Measurements from ENCODE around the gene IKZF1.

The IKZF1 gene

DNA sequence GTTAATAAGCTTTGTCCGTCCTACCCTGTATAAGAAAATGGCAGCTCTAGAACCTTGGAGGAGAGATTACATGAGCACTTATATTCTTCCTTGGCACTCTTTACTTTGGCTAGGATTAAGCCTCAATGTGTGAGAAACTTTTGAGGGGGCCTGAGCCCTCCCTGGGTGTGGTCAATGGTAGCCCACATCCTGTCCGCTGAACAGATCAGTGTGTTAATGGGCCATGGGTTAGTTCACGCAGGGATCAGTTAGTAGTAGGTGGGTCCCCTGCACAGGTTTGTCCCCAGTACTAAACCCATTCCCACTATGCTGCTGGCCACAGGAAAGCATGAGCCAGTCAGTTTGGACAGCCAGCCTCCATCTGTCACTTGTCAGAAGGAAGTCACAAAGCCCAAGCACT lies 20.2 kb upstream of the IKZF1 start:
- DNase-seq, result no peak

DNA sequence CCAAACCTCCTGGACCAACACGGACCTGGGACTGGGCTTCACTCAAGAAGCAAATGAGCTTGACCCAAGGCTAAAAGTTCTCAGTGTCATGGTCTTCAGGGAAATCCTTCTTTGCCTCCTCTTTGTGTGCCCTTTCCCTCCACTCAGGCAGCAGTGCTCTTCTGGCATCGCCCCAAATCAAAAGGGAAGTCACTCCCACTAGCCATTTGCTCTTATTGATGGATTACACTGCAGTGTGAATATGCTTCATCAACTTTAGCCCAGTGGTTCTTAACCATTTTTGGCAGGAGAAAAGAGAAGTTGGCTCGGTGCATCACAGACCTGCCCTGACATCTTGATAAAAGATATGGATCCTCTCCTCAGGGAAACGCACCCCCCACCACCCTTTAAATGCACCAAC lies 19.2 kb upstream of the IKZF1 start:
- no peak for DNase-seq

DNA sequence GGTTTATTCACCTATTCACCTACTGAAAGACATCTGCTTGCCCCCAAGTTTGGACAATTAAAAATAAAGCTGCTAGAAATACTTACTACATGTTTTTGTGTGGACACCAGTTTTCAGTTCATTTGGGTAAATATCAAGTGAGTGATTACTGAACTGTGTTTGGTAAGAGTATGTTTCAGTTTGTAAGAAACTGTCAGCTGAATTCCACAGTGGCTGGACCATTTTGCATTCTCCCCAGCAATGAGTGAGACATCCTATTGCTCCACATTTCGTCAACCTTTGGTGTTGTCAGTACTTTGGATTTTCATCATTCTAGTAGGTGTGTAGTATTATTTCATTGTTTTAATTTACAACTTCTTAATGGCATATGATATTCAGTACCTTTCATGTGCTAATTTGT lies 17.4 kb upstream of the IKZF1 start:
- no peak for DNase-seq

DNA sequence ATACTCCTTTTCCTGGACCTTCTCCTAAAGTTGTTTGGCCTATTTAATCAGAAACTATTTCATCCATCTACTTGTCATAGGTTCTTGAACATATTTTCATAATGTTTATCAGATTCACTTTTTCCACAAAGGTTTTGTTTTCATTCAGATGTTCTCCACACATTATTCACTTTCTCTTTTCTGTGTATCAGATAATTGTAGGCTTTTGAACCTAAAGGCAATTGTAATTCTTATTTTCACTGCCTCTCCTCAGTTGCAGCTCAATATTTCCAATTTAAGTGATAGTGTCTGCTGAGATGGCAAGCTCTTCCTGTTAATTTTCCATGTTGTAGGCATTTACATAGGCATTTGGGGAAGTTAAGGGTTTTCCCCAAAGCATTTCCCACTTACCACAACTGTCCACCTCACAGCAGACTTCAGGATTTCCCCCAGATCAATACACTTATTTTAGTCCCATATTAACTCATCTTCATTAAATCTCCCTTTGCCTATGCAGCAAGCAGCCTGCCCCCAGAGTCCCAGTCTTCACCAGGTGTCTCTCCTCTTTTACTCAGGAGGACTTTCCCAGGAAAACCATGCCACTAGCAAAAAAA lies 12.3 kb upstream of the IKZF1 start:
- DNase-seq, result no peak

DNA sequence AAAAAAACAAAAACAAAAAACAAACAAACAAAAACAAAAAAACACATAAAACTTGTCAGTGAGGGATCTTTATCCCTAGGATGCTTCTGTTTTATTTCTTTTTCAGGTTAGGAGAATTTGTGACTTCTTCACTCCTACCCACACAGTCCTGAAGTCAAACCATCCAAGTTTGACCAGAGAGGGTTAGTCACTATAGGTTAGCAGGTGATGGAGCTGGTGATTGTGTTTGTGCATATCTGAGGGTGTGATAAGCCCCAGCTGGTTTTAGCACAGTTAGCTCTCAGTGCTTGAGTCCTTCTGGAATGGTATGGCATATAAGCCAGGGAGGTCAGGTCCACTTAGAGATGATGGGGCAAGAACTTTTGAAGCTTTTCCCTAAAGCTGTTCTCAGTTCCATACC lies 11.8 kb upstream of the IKZF1 start:
- no peak for DNase-seq

DNA sequence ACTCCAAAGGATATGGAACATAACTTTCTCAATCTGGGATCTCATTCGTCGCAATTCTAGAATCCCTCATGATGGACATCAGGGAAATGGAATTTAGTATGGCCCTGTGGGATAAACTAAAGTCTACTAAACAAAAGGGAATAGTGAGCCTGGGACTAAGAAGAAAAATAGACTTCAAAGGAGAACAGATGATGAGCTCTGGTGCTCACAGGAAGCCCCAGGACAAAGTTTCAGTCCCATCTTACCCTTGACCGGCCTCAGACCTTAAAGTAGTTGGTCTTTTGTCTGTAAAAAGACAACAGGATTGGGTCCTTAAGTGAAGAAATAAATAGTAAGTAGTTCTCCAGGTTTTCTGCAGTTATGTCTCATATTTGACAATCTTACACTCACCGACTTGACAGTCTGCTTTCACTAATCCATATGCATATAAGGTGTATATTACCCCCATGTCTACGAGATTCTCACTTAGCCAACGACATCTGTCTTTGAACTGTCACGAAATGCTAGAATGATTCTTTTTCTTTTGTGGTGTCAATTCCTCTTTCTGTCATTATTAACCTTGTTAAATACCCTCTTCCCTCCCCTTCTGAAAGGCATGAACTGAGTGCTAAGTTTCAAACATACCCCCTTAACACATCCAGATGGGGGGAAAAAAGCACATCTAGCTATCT lies 10.9 kb upstream of the IKZF1 start:
- DNase-seq, result no peak

DNA sequence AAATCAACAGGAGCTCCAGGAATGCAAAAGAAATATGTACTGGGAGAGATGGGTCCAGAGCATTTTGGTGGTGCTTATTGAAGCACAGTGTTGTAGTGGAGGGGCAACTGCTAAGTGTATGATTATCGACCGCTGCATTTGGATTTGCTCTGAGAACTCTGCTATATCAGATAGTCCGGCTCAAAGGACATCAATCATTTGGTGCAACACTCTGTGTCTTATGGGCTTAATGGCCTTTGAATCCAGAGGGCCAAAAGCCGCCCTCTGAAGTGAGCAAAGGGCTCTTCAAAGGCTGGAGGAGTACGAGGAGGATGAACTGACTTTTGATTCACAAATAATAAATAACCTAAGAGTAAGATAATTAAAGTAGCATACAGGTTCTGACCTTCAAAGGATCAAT lies 9.4 kb upstream of the IKZF1 start:
- DNase-seq, result no peak

DNA sequence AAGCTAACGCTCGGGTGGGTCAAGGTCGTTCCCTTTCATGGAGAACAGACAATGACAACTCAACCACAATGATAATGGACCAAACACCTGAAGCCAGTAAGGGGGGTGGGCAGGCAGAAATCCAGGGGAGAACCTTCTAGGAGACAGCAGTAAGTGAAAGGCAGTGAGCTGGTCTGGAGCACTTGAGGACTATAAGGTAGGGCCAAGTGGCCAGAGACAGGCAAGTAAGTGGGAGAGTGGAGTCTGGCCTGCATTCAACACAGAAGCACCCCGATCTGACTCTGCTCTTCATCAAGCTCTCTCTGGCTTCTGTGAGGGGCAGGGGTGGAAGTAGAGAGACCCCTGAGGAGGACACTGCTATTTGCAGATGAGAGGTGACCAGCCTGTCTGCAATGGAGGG lies 7.7 kb upstream of the IKZF1 start:
- DNase-seq, result no peak

DNA sequence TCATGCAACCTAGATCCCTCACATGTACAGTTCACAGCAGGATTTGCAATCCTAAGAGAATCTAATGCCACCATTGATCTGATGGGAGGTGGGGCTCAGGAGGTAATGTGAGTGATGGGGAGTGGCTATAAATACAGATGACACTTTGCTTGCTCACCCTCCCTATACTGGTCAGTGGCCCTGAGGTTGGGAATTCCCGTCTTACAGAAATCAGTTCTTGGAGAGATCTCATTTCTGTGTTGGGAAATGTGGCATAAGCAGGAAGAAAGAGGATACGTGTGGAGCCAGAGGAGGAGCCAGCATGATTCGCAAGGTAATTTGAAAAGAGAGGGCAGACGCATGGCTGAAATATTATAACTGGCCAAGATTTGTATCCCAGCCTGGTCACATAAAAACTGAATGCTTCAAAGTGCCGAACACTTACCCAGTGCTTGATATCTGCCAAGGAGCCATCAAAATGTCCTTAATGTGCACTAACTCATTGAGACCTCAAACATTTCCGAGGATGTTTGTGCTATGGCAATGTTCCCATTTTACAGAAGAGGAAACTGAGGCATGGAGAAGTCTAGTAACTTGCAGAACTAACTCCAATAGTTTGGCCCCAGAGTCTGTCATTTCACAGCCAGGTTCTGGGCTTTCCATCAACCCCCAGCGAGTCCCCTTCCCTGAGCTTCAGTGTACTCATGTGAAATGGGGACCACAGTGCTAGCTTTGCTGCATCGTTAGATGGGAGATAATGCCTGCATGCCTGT lies 5.5 kb upstream of the IKZF1 start:
- DNase-seq, result no peak

DNA sequence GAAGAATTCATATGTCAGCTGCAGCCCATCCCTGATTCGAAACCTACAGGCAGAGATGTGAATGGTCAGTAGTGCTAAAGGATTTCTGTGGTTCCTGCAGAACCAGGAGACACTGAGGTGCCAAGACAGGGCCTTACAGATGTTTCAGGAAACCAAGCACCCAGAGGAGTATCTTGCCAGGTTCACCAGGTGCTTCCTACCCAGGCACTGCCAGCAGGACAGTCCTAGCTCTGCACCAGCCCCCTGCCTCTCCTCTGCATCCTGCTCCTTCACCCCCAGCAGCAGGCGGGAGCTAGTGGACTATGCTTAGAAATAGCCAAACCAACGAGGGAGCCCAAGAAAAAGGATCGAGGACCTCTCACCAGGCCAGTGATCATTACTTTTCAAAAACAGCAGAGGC lies 4.2 kb upstream of the IKZF1 start:
- DNase-seq, result no peak

DNA sequence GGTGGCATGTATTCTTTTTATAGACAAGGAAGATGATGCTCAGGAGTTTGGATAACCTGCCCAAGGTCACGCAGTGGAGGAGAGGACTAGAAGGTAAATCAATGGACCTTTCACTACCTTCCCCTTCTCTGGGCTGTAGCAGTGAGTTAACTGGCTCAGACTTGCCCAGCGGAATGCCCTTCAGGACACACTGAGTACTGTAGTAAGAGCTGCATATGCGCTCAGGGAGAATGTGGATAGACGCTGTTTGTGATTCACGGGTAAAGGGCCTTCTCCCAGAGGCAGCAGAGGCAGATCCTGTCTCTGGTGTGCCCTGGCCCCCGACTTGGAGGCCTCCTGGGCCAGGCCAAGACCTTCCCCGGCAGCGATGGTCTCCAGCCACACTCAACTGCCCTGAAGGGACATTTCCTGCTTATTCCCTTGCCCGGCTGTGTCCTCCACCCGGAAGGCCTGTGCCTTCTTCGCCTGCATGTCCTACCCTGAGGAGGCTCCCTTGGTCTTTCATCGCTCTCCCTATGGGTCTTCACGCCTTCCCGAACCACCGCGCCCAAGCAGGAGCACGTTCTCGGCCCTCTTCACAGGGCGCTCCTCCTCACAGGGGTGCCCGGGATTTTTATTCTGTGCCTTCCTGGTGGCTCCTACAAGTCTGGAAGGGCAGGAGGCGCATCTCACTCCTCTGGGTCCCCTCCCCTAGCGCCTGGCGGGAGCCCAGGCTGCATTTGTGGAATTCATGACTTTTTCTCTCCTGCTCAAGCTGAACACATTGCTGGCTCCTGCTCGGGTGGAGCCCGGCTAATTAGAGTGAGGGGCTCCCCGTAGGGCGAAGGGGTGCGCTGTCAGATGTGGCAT lies 1.8 kb upstream of the IKZF1 start:
- DNase-seq, result no peak

DNA sequence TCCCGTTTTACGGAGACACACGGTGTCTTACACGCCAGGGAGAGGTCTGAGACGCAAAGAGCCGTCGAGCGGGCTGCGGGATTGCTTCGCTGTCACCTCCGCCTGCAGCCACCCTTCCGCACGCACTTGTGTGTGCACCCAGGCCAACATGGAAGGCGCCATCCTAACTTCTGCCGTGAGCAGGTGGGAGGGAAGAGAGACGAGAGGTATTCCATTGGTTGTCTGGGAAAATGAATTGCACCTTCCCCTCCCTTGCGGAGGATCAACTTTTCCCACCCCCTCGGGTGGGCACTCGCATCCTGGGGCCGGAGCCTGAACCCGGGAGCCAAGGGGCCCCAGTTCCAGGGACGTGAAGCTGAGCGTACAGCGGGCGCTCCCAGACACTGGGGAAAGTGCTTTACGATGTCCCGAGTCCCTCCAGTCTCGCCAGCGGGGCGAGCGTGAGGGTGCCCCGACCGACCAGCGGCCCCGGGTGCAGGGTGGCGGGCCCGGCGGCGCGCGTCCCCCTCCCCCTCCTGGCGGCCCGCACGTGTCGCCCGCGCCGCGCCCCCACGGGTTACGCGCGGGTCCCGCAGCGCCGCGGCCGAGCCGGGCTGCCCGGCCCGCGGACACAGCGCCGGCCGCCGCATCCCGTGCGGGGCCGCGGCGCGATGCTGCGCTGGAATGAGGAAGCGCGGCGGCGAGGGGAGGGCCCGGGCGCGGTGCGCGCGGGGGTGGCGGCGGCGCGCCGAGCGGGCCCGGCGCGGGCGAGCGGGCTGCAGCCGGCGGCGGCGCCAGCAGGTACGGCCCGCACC lies 984 bp upstream of the IKZF1 start:
- DNase-seq, result no peak

DNA sequence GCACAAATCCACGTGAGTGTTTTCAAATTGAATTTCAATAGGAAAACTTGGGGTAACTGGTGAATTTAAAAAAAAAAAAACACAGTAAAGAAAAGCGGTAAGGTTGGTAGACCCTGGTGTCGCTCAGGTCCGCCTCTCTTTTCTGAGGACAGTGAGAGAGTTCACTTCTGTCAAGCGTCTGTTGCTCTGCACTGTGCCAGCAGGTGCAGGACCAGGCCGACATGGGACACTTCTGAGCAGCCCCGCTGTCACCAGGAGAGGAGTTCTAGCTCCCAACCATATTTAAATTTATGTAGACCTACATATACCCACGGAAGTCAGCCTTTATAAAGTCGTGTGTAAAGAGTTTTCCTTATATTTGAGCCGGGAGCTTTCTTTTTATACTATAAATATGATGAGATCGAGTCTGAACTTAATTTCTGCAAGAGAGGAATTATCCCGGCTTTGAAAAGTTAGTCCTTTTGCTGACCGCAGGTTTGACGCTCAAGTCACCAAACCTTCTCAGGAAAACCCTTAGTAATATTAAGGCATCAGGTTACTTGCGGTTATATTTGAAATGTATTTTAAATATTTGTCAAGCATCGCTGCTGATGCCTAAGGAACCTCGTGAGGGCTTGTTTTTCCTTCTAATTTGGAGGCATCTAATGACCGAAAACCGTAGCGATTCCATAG lies 531 bp downstream of the IKZF1 start:
- no peak for DNase-seq

DNA sequence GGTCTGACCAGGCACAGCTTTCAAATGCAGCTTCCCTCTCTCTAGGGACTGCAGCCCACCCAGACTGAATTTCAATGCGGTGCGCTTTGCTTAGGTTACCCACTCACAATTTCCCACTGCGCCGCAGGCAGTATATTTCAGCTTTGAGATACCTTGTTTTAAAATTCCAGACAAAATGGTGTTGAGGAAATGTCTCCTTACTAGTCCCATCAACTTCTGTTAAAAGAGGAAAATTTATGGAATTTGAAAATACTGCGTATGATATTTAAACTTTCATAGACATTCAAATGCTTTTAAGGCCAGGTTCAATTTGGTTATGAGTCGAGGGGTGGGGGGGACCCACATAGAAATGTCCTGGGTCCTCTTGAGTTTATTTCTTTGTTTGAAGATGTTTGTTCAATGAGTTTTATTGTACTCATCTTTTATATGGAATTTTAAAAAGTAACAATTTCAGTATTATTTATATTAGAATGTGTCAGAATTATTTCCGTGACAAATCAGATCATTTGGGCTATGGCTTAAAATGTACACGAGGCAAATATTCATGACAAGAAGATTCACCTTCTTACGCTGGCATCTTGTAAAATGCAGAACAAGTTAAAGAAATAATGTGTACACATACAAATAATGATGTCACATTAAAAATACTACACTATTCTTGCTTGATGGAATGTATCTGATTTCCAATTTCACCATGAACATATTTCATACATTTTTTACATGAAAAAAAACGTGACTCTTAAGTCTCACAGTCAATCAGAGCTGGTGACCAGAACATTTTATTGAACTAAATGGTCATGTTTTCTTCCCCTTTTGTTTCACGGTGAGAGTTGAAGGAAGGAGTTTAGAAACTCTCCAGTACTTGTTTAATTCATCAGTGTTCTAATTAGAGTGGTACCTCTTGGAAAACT lies 1.3 kb downstream of the IKZF1 start:
- no peak for DNase-seq

DNA sequence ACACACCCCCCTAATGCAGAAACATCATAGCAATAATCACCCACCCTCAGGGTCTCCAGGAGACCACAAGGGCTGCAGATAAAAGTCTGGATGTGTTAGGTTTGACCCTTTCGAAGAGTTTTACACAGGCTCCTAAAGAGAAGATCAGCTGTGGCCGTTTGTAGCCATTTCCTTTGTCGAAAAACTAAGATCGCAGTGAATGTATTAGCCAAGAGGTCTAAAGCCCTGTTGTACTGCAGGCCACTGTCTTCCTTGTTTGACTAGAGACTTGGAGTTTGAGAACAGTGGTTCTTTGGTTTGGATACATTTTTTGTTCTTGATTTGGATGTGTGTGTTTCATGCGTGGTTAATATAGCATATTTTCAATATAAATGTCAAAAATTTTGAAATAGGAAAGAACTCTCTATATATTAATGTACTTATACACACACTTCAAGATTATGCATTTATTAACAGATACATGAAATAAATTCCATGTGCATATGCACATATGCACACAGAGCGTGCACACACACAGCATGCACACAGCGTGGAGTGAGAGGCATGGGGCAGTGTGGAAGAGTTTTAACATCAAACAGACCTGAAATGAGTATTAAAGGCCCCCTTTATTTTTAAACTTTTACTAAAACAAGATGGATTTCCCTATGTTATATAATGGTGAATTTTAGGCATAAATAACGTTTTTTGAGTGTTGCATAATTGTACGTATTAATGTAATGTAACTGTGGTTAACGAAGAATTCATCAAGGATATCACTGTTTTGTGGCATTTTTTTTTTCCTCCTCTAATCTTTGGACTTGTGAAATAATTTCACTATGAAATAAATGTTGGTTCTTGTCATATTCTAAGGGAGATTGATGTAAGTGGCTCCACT lies 2.2 kb downstream of the IKZF1 start:
- DNase-seq, result no peak

DNA sequence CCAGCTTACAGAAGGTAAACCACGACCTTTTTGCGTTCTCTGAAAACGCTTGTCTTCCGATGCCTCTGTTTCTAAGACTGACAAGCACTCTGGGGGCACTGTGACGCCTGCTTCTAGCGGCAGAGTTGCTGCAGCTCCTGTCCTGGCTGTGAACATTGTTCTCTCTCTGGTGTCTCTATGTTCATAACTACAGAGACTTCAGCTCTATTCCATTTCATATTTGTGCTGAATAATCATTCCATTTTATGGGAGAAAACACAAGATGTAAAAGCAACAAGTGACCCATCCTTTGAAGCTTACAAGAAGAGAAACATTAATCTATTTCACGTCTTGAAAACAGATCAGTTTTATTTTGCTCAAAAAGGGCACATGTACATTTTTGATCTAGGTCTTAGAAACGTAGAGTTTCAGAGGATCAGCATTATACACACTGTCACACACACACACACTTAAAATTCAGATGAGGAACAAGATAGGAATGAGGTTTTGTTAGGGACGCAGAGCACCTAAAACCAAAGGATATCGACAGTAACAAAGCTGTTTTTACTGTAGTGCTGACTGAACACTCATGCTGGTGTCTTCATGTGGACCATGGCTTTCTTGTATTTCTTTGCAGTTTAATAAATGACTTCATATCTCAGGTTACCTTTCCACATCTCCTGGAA lies 3.0 kb downstream of the IKZF1 start:
- peak; percentile 26 for DNase-seq

DNA sequence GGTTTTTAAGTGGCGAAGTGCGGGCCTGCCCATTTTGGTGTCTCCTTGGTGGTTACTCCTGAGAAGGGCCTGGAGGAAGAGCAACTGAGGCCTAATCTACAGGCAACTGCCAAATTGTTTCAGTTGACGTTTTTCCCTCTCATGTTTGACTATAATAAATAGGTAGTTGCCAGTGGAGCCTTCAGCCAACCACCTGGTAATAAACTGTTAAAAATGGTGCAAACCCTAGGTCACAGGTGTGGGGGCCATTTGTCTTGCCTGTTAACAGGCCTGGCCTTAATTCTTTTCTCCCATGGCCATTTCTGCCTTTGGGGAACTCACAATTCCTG lies 3.7 kb downstream of the IKZF1 start:
- no peak for DNase-seq

DNA sequence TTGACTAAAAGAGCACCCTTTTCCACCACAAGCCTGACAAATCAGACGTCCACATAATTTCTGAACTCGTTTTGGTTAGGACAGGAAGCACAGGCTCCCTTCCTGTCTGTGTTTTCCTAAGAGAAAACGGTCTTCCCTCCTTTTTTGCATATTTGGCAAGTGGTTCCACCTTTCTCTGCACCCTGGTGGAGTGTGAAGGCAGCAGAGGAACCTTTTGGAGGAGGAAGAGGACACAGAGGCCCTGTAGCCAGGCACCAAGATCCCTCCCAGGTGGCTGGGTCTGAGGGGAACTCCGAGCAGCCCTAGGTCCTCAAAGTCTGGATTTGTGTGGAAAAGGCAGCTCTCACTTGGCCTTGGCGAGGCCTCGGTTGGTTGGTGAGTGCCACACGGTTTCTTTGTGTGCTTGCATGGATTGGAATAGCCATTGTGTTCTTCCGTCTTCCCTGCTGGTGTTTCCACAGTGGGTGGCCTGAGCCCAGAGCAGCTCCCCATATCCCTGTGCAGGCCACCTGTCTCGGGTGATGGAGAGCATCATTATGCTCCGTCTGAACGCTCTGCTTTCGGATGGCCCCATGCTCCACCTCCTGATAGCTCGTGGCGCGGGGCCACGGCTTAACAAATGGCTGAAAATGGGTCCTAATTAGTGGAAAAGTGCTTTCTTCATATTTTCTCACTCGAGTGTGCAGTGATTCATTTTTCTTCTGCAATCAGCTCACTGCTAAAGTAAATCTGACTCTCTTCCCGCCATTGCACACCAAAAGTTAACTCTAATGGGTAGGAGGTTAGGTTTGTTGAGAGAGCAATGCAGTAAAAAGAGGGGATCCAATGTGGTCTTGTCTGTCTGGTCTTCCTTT lies 4.2 kb downstream of the IKZF1 start:
- no peak for DNase-seq
